ENCODE results near the gene TLCD3A. TPM values are rescaled to one million over a fixed set of nuclear protein-coding genes. Genes with fewer than 3 reads are reported as not detected.

TLCD3A gene
- total and polyA plus RNA-seq, 2 experiments from 2014 or later, result 15.7 to 21.1 TPM

GRCh38 chr17:685006-685405, 47.4 kb upstream of the TLCD3A start:
- H3K27me3 ChIP-seq, result no peaks in the 10 kb centered on the region
- WGBS (ENCODE audit: low lambda C conversion rate, missing lambda C conversion rate), result 98% methylated on average over 6 of the region's 6 CpGs
- H3K36me3 ChIP-seq (replicated peaks; ENCODE audit: insufficient read depth, low read depth), result no peaks in the 10 kb centered on the region
- TF ChIP-seq EZH2phosphoT487 (IDR thresholded peaks at IDR 0.05; ENCODE audit: low read depth, severe bottlenecking, unreplicated experiment) (no peak), CTCF (IDR thresholded peaks at IDR 0.05; ENCODE audit: poor library complexity) (no peak), EZH2 (IDR thresholded peaks at IDR 0.05; ENCODE audit: borderline replicate concordance) (no peak)
- DNase-seq (ENCODE audit: low spot score), result no peak
- H4K20me1 ChIP-seq (ENCODE audit: insufficient read depth, poor library complexity, severe bottlenecking), result no peaks in the 10 kb centered on the region
- no peak overlapping the region for H2AFZ ChIP-seq
- no peak overlapping the region for H3K4me2 ChIP-seq
- no peak overlapping the region for H3K27ac ChIP-seq
- H3K4me3 ChIP-seq, result no peak overlapping the region
- H3K79me2 ChIP-seq, result peaks cover 25% of the 10 kb centered on the region
- no peaks in the 10 kb centered on the region for H3K4me1 ChIP-seq (ENCODE audit: insufficient read depth)
- H3K9me3 ChIP-seq (ENCODE audit: low read depth), result no peaks in the 10 kb centered on the region
- H3K9me2 ChIP-seq (replicated peaks; ENCODE audit: insufficient read depth), result no peaks in the 10 kb centered on the region

GRCh38 chr17:688100-688989, 44.1 kb upstream of the TLCD3A start:
- Histone ChIP-seq H3K27ac (no peak overlapping the region), H3K4me3 (no peak overlapping the region), H3K79me2 (peaks cover 13% of the 10 kb centered on the region), H3K9me3 (ENCODE audit: low read depth) (no peaks in the 10 kb centered on the region), H4K20me1 (ENCODE audit: insufficient read depth, poor library complexity, severe bottlenecking) (no peaks in the 10 kb centered on the region), H3K4me2 (no peak overlapping the region), H3K36me3 (replicated peaks; ENCODE audit: insufficient read depth, low read depth) (no peaks in the 10 kb centered on the region), H2AFZ (no peak overlapping the region), H3K27me3 (no peaks in the 10 kb centered on the region), H3K4me1 (ENCODE audit: insufficient read depth) (no peaks in the 10 kb centered on the region), H3K9me2 (replicated peaks; ENCODE audit: insufficient read depth) (no peaks in the 10 kb centered on the region)
- peak; percentile 44 for DNase-seq (ENCODE audit: low spot score)
- TF ChIP-seq EZH2 (IDR thresholded peaks at IDR 0.05; ENCODE audit: borderline replicate concordance) (no peak), CTCF (IDR thresholded peaks at IDR 0.05; ENCODE audit: poor library complexity) (peak; percentile 40), EZH2phosphoT487 (IDR thresholded peaks at IDR 0.05; ENCODE audit: low read depth, severe bottlenecking, unreplicated experiment) (no peak)
- WGBS (ENCODE audit: low lambda C conversion rate, missing lambda C conversion rate), result 85% methylated on average over 18 of the region's 18 CpGs

- H3K9me2 ChIP-seq (replicated peaks; ENCODE audit: insufficient read depth), result no peaks in the 10 kb centered on the region
- no peaks in the 10 kb centered on the region for H3K9me3 ChIP-seq (ENCODE audit: low read depth)
- H3K27me3 ChIP-seq, result no peaks in the 10 kb centered on the region
- DNase-seq (ENCODE audit: low spot score), result no peak
- H3K4me3 ChIP-seq, result no peak overlapping the region
- 78% methylated on average over 17 of the region's 17 CpGs for WGBS (ENCODE audit: low lambda C conversion rate, missing lambda C conversion rate)
- no peak overlapping the region for H2AFZ ChIP-seq
- H3K4me2 ChIP-seq, result no peak overlapping the region
- TF ChIP-seq EZH2 (IDR thresholded peaks at IDR 0.05; ENCODE audit: borderline replicate concordance) (no peak), CTCF (IDR thresholded peaks at IDR 0.05; ENCODE audit: poor library complexity) (no peak), EZH2phosphoT487 (IDR thresholded peaks at IDR 0.05; ENCODE audit: low read depth, severe bottlenecking, unreplicated experiment) (no peak)
- peaks cover 8% of the 10 kb centered on the region for H3K4me1 ChIP-seq (ENCODE audit: insufficient read depth)
- H3K79me2 ChIP-seq, result peaks cover 4% of the 10 kb centered on the region
- H3K36me3 ChIP-seq (replicated peaks; ENCODE audit: insufficient read depth, low read depth), result no peaks in the 10 kb centered on the region
- no peaks in the 10 kb centered on the region for H4K20me1 ChIP-seq (ENCODE audit: insufficient read depth, poor library complexity, severe bottlenecking)
- H3K27ac ChIP-seq, result peak overlapping the region; percentile 34
These were observed 42.7 kb upstream of the TLCD3A start for GRCh38 chr17:689556-690275.

Data from hepatocyte (in vitro differentiated cells).